Neural cell (in vitro differentiated cells): ENCODE data around the gene TYMP. TPM values are rescaled to one million over a fixed set of nuclear protein-coding genes. Genes with fewer than 3 reads are reported as not detected.

Experiments
- H2AFZ ChIP-seq: fragments of 200-600, 300-800 bp; sonication (generic), shearing (Covaris generic); 2 replicates; pipeline ENCODE4 v1.6.0; 2014; ENCODE audit warnings: low read depth, mild to moderate bottlenecking, antibody characterized with exemption, low read length, moderate library complexity
- H3F3A ChIP-seq: fragments of 200-600 bp; shearing (Covaris generic); 2 replicates; pipeline ENCODE4 v1.6.1; 2016; ENCODE audit warnings: mild to moderate bottlenecking, moderate library complexity, mixed read lengths, antibody characterized with exemption, low read length; ENCODE audit not compliant: insufficient read depth, poor library complexity, severe bottlenecking
- H3K27ac ChIP-seq: fragments of 200-600, 300-800 bp; sonication (generic), shearing (Covaris generic); 2 replicates; pipeline ENCODE4 v1.5.1; 2014; ENCODE audit warnings: mild to moderate bottlenecking, low read length, moderate library complexity
- H3K27me3 ChIP-seq: fragments of 300-800, 200-600 bp; sonication (generic), shearing (Covaris generic); 2 replicates; pipeline ENCODE4 v1.6.0; 2014; ENCODE audit warnings: mild to moderate bottlenecking, low read depth, low read length, moderate library complexity; ENCODE audit not compliant: insufficient read depth
- H3K36me3 ChIP-seq: fragments of 300-800, 200-600 bp; sonication (generic), shearing (Covaris generic); 2 replicates; pipeline ENCODE4 v1.5.1; 2014; ENCODE audit warnings: mild to moderate bottlenecking, antibody characterized with exemption, low read length, moderate library complexity; ENCODE audit not compliant: insufficient read depth
- H3K4me2 ChIP-seq: fragments of 300-800, 200-600 bp; sonication (generic), shearing (Covaris generic); 2 replicates; pipeline ENCODE4 v1.6.0; 2014; ENCODE audit warnings: mild to moderate bottlenecking, low read length
- H3K4me3 ChIP-seq: fragments of 300-800, 200-600 bp; sonication (generic), shearing (Covaris generic); 2 replicates; pipeline ENCODE4 v1.5.1; 2014; ENCODE audit warnings: mild to moderate bottlenecking, low read length, moderate library complexity
- H3K79me2 ChIP-seq: fragments of 200-600 bp; shearing (Covaris generic); replicated peaks from 2 replicates; pipeline ENCODE4 v1.6.0; 2014; ENCODE audit warnings: mild to moderate bottlenecking, low read length, moderate library complexity; ENCODE audit not compliant: insufficient read depth
- H3K9ac ChIP-seq: fragments of 300-800, 200-600 bp; sonication (generic), shearing (Covaris generic); 2 replicates; pipeline ENCODE4 v1.6.1; 2016; ENCODE audit warnings: mild to moderate bottlenecking, low read length, mixed read lengths
- H3K9me2 ChIP-seq: fragments of 200-600 bp; shearing (Covaris generic); 2 replicates; pipeline ENCODE4 v1.6.1; 2016; ENCODE audit warnings: mild to moderate bottlenecking, low read length, mixed read lengths; ENCODE audit not compliant: insufficient read depth
- H3K9me3 ChIP-seq: fragments of 200-600, 300-800 bp; sonication (generic), shearing (Covaris generic); 2 replicates; pipeline ENCODE4 v1.6.1; 2016; ENCODE audit warnings: mild to moderate bottlenecking, mixed run types, low read length, moderate library complexity, mixed read lengths
- H4K20me1 ChIP-seq: fragments of 200-600 bp; shearing (Covaris generic); 2 replicates; pipeline ENCODE4 v1.6.1; 2016; ENCODE audit warnings: mild to moderate bottlenecking, mixed run types; ENCODE audit not compliant: insufficient read depth
- EP300 ChIP-seq: fragments of 450-650 bp; conservative IDR thresholded peaks from 2 replicates; pipeline ENCODE4 v1.6.1; 2014; ENCODE audit warnings: antibody characterized with exemption, mild to moderate bottlenecking, moderate library complexity; ENCODE audit not compliant: poor library complexity, severe bottlenecking
- EZH2 ChIP-seq: fragments of 200-600, 300-800 bp; shearing (Covaris generic), sonication (generic); IDR thresholded peaks from 2 replicates; pipeline ENCODE4 v1.6.1; 2014; ENCODE audit warnings: antibody characterized with exemption, low read length, borderline replicate concordance, mild to moderate bottlenecking; ENCODE audit not compliant: insufficient read depth, poor library complexity, severe bottlenecking
- MXI1 ChIP-seq: fragments of 450-650 bp; conservative IDR thresholded peaks from 2 replicates; pipeline ENCODE4 v1.6.1; 2014; ENCODE audit warnings: antibody characterized with exemption, mild to moderate bottlenecking; ENCODE audit not compliant: poor library complexity, severe bottlenecking
- POLR2AphosphoS5 ChIP-seq: IDR thresholded peaks from 2 replicates; pipeline ENCODE4 v1.6.1; 2012
- RAD21 ChIP-seq: fragments of 450-650 bp; conservative IDR thresholded peaks from 2 replicates; pipeline ENCODE4 v1.6.1; 2014; ENCODE audit warnings: antibody characterized with exemption, mild to moderate bottlenecking, moderate library complexity
- SMC3 ChIP-seq: fragments of 450-650 bp; conservative IDR thresholded peaks from 2 replicates; pipeline ENCODE4 v1.6.1; 2014; ENCODE audit warnings: antibody characterized with exemption, mild to moderate bottlenecking, moderate library complexity; ENCODE audit not compliant: poor library complexity
- TAF1 ChIP-seq: IDR thresholded peaks from 2 replicates; pipeline ENCODE4 v1.6.1; 2012; ENCODE audit warnings: low read depth
- polyA plus RNA-seq: library from polyadenylated mRNA; depleted of rRNA; stranded (reverse); fragments of >200 nt; gene quantifications from 2 replicates; pipeline ENCODE4 v1.2.3, GENCODE V29; 2014
- TF ChIP-seq, protein P1 (sequence below): fragments of 450-650 bp; IDR thresholded peaks from 2 replicates; pipeline ENCODE4 v1.5.1; 2014; ENCODE audit warnings: antibody characterized with exemption, mild to moderate bottlenecking, moderate library complexity; ENCODE audit not compliant: poor library complexity, severe bottlenecking
- TF ChIP-seq, protein P2 (sequence below): IDR thresholded peaks from 2 replicates; pipeline ENCODE4 v1.6.1; 2012; ENCODE audit warnings: borderline replicate concordance

TYMP gene
- polyA plus RNA-seq, 1 donor from 2014 or later = 0.87 TPM

DNA sequence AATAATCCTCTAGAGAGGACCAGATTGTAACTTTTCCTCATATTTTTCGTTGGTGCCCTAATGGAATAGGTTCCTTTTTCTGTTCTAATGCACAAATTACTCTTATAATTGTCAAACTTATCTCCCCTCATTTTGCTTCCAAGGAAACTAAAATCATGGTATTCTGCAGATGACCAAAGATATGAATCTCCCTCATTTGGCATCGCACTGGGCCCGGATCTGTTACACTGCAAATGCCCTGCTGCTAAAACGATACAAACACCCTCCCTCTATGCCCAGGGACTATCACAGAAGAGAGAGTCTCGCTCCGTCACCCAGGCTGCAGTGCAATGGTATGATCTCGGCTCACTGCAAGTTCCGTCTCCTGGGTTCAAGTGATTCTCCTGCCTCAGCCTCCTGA lies 23.5 kb upstream of the TYMP start:
- no peak overlapping the region for H2AFZ ChIP-seq
- H3K4me2 ChIP-seq = no peak overlapping the region
- H3K36me3 ChIP-seq = no peaks in the 10 kb centered on the region
- H3K79me2 ChIP-seq = no peaks in the 10 kb centered on the region
- H3K9me3 ChIP-seq = no peaks in the 10 kb centered on the region
- H3F3A ChIP-seq = no peaks in the 10 kb centered on the region
- TF ChIP-seq POLR2AphosphoS5 (no peak), EP300 (no peak), EZH2 (no peak), TAF1 (no peak), SMC3 (no peak), RAD21 (no peak), MXI1 (no peak)
- TF ChIP-seq, protein P1, sequence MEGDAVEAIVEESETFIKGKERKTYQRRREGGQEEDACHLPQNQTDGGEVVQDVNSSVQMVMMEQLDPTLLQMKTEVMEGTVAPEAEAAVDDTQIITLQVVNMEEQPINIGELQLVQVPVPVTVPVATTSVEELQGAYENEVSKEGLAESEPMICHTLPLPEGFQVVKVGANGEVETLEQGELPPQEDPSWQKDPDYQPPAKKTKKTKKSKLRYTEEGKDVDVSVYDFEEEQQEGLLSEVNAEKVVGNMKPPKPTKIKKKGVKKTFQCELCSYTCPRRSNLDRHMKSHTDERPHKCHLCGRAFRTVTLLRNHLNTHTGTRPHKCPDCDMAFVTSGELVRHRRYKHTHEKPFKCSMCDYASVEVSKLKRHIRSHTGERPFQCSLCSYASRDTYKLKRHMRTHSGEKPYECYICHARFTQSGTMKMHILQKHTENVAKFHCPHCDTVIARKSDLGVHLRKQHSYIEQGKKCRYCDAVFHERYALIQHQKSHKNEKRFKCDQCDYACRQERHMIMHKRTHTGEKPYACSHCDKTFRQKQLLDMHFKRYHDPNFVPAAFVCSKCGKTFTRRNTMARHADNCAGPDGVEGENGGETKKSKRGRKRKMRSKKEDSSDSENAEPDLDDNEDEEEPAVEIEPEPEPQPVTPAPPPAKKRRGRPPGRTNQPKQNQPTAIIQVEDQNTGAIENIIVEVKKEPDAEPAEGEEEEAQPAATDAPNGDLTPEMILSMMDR = no peak
- TF ChIP-seq, protein P2, sequence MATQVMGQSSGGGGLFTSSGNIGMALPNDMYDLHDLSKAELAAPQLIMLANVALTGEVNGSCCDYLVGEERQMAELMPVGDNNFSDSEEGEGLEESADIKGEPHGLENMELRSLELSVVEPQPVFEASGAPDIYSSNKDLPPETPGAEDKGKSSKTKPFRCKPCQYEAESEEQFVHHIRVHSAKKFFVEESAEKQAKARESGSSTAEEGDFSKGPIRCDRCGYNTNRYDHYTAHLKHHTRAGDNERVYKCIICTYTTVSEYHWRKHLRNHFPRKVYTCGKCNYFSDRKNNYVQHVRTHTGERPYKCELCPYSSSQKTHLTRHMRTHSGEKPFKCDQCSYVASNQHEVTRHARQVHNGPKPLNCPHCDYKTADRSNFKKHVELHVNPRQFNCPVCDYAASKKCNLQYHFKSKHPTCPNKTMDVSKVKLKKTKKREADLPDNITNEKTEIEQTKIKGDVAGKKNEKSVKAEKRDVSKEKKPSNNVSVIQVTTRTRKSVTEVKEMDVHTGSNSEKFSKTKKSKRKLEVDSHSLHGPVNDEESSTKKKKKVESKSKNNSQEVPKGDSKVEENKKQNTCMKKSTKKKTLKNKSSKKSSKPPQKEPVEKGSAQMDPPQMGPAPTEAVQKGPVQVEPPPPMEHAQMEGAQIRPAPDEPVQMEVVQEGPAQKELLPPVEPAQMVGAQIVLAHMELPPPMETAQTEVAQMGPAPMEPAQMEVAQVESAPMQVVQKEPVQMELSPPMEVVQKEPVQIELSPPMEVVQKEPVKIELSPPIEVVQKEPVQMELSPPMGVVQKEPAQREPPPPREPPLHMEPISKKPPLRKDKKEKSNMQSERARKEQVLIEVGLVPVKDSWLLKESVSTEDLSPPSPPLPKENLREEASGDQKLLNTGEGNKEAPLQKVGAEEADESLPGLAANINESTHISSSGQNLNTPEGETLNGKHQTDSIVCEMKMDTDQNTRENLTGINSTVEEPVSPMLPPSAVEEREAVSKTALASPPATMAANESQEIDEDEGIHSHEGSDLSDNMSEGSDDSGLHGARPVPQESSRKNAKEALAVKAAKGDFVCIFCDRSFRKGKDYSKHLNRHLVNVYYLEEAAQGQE = no peak
- H3K4me3 ChIP-seq = no peak overlapping the region
- H3K9me2 ChIP-seq = no peaks in the 10 kb centered on the region
- H3K9ac ChIP-seq = no peak overlapping the region
- no peak overlapping the region for H3K27ac ChIP-seq
- no peaks in the 10 kb centered on the region for H4K20me1 ChIP-seq
- H3K27me3 ChIP-seq = no peaks in the 10 kb centered on the region

DNA sequence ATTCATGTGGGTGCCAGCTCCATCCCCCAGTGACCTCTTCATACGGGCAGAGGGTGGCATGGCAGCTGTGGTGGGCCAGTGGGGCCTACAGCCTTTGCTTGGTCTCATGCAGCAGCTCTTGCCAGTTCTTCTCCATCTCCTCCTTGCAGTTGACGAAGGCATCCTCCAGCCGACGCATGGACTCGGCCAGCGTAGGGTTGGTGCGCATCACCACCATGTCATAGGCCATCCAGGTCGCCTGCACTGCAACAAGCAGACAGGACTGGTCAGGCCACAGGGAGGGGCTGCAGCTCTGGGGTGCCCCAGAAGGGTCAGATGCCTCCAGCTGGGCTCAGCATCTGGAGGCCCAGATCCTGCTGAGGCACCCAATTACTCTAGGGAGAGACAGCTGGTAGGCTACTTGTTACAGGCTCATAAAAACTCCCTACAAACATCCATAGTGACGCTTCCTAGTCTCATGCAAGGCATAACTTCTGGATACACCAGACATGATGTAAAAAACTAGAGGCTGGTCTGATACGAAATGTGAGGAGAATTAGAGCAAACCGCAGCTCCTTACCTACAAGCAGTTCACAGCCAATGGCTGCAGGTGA lies 21.4 kb upstream of the TYMP start:
- Histone ChIP-seq H3K27ac (no peak overlapping the region), H3F3A (no peaks in the 10 kb centered on the region), H3K4me3 (no peak overlapping the region), H3K4me2 (no peak overlapping the region), H3K36me3 (no peaks in the 10 kb centered on the region), H3K9me2 (no peaks in the 10 kb centered on the region), H2AFZ (no peak overlapping the region), H3K27me3 (no peaks in the 10 kb centered on the region), H3K9me3 (no peaks in the 10 kb centered on the region), H3K79me2 (no peaks in the 10 kb centered on the region), H4K20me1 (no peaks in the 10 kb centered on the region), H3K9ac (no peak overlapping the region)
- no peak for TF ChIP-seq RAD21
- TF ChIP-seq, protein P1 = no peak
- no peak for TF ChIP-seq EP300
- no peak for TF ChIP-seq POLR2AphosphoS5
- no peak for TF ChIP-seq TAF1
- no peak for TF ChIP-seq EZH2
- TF ChIP-seq SMC3 = no peak
